Astrocyte (in vitro differentiated cells and primary cell): ENCODE measurements around the gene TRABD2A. TPM values are rescaled to one million over a fixed set of nuclear protein-coding genes. Genes with fewer than 3 reads are reported as not detected.

Source experiments
- DNase-seq: peaks from one replicate; pipeline ENCODE4 v3.0.0-alpha.2; 2010; ENCODE audit warnings: low read depth
- FAIRE-seq: peaks from 2 replicates; lab custom pipeline; 2011; peaks lifted over from hg19 to GRCh38; lab: Jason Lieb, UNC
- H2AFZ ChIP-seq: 2 replicates; pipeline ENCODE4 v1.6.0; 2012; ENCODE audit warnings: low read depth, low read length, inconsistent platforms
- H3K27ac ChIP-seq: 2 replicates; pipeline ENCODE4 v1.5.1; 2011; ENCODE audit warnings: low read depth, low read length, inconsistent platforms
- H3K27me3 ChIP-seq: 2 replicates; pipeline ENCODE4 v1.6.0; 2011; ENCODE audit warnings: low read length, inconsistent platforms; ENCODE audit not compliant: insufficient read depth
- H3K36me3 ChIP-seq: 2 replicates; pipeline ENCODE4 v1.5.1; 2011; ENCODE audit warnings: low read length, inconsistent platforms; ENCODE audit not compliant: insufficient read depth
- H3K4me1 ChIP-seq: 2 replicates; pipeline ENCODE4 v1.5.1; 2011; ENCODE audit warnings: low read length, inconsistent platforms; ENCODE audit not compliant: insufficient read depth
- H3K4me2 ChIP-seq: 2 replicates; pipeline ENCODE4 v1.6.0; 2012; ENCODE audit warnings: low read length, inconsistent platforms
- H3K4me3 ChIP-seq: 2 replicates; pipeline ENCODE4 v1.5.1; 2011; ENCODE audit warnings: low read depth, mild to moderate bottlenecking, low read length, inconsistent platforms; ENCODE audit not compliant: insufficient read depth
- H3K79me2 ChIP-seq: 2 replicates; pipeline ENCODE4 v1.6.0; 2012; ENCODE audit warnings: mild to moderate bottlenecking, low read length, inconsistent platforms; ENCODE audit not compliant: insufficient read depth
- H3K9ac ChIP-seq: 2 replicates; pipeline ENCODE4 v1.6.0; 2012; ENCODE audit warnings: mild to moderate bottlenecking, low read length, inconsistent platforms
- H3K9me3 ChIP-seq: 2 replicates; pipeline ENCODE4 v1.5.1; 2012; ENCODE audit warnings: low read depth, mild to moderate bottlenecking, low read length, inconsistent platforms; ENCODE audit not compliant: insufficient read depth
- H4K20me1 ChIP-seq: 2 replicates; pipeline ENCODE4 v1.6.0; 2012; ENCODE audit warnings: low read length, inconsistent platforms; ENCODE audit not compliant: insufficient read depth
- H3K27ac Mint-ChIP-seq: one replicate; pipeline ENCODE4 v1.8.0; 2021; ENCODE audit warnings: mild to moderate bottlenecking, mixed read lengths; ENCODE audit not compliant: unreplicated experiment
- H3K27me3 Mint-ChIP-seq: one replicate; pipeline ENCODE4 v1.8.0; 2021; ENCODE audit warnings: low read depth, mixed read lengths; ENCODE audit not compliant: unreplicated experiment
- H3K36me3 Mint-ChIP-seq: one replicate; pipeline ENCODE4 v1.8.0; 2021; ENCODE audit warnings: low read depth, mixed read lengths; ENCODE audit not compliant: unreplicated experiment
- H3K4me1 Mint-ChIP-seq: one replicate; pipeline ENCODE4 v1.8.0; 2021; ENCODE audit warnings: low read depth, mixed read lengths; ENCODE audit not compliant: unreplicated experiment
- H3K4me3 Mint-ChIP-seq: one replicate; pipeline ENCODE4 v1.8.0; 2021; ENCODE audit warnings: mild to moderate bottlenecking, moderate library complexity, mixed read lengths; ENCODE audit not compliant: unreplicated experiment
- H3K9me3 Mint-ChIP-seq: one replicate; pipeline ENCODE4 v1.8.0; 2021; ENCODE audit warnings: mild to moderate bottlenecking, mixed read lengths; ENCODE audit not compliant: unreplicated experiment
- CTCF ChIP-seq: IDR thresholded peaks from 2 replicates; pipeline ENCODE4 v1.5.1; 2011; ENCODE audit warnings: low read depth, mild to moderate bottlenecking, inconsistent platforms, low read length, moderate library complexity; ENCODE audit not compliant: insufficient read depth
- EZH2 ChIP-seq: IDR thresholded peaks from 2 replicates; pipeline ENCODE4 v1.6.1; 2012; ENCODE audit warnings: mild to moderate bottlenecking, low read length, inconsistent platforms; ENCODE audit not compliant: insufficient read depth
- total RNA-seq: library from RNA; stranded (reverse); gene quantifications from 2 replicates; pipeline ENCODE4 v1.2.1, GENCODE V29; 2021

TRABD2A gene
- total RNA-seq, 1 donor from 2014 or later = 2.6 TPM

DNA sequence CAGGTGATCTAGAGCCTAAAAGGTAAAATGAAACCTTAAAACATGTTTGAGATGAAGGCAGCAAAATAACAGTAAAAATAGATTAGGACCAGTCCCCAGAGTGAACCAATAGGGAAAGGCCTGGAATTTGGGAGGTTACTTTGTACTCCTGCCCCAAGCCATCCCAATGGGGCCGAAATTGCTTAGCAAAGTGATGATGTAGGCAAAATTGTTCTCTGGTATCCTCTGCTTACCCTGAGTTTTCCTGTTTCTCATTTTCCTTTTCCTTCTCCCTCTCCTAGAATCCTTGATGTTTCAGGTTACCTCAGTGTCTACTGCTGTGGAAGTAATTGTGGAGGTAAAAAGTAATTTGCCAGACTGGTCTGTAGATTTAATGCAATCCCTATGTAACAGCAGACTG, 92.9 kb downstream of the TRABD2A start:
- Mint-ChIP-seq H3K4me3 (no peak overlapping the region), H3K27ac (no peak overlapping the region), H3K9me3 (peaks cover 2% of the 10 kb centered on the region), H3K4me1 (no peaks in the 10 kb centered on the region), H3K27me3 (no peaks in the 10 kb centered on the region), H3K36me3 (no peaks in the 10 kb centered on the region)
- TF ChIP-seq EZH2 (no peak), CTCF (no peak)
- Histone ChIP-seq H2AFZ (no peak overlapping the region), H3K36me3 (no peaks in the 10 kb centered on the region), H3K27me3 (no peaks in the 10 kb centered on the region), H3K27ac (no peak overlapping the region), H3K79me2 (no peaks in the 10 kb centered on the region), H4K20me1 (no peaks in the 10 kb centered on the region), H3K4me1 (peaks cover 2% of the 10 kb centered on the region), H3K9ac (no peak overlapping the region), H3K4me2 (no peak overlapping the region), H3K4me3 (no peak overlapping the region), H3K9me3 (no peaks in the 10 kb centered on the region)
- DNase-seq = no peak
- FAIRE-seq = no peak

GRCh38 chr2:84786601-84787000, 94.3 kb downstream of the TRABD2A start:
- TF ChIP-seq EZH2 = no peak
- TF ChIP-seq CTCF = no peak
- no peaks in the 10 kb centered on the region for H3K9me3 ChIP-seq
- H3K27ac ChIP-seq = no peak overlapping the region
- no peaks in the 10 kb centered on the region for H3K36me3 ChIP-seq
- H4K20me1 ChIP-seq = no peaks in the 10 kb centered on the region
- no peak for FAIRE-seq
- no peak overlapping the region for H3K4me2 ChIP-seq
- H3K9me3 Mint-ChIP-seq = peaks cover 2% of the 10 kb centered on the region
- no peak overlapping the region for H3K4me3 Mint-ChIP-seq
- H3K79me2 ChIP-seq = no peaks in the 10 kb centered on the region
- H3K36me3 Mint-ChIP-seq = no peaks in the 10 kb centered on the region
- H3K27me3 ChIP-seq = no peaks in the 10 kb centered on the region
- no peaks in the 10 kb centered on the region for H3K27me3 Mint-ChIP-seq
- H3K9ac ChIP-seq = no peak overlapping the region
- H3K4me3 ChIP-seq = no peak overlapping the region
- no peak overlapping the region for H2AFZ ChIP-seq
- H3K27ac Mint-ChIP-seq = no peak overlapping the region
- no peak for DNase-seq
- H3K4me1 Mint-ChIP-seq = no peaks in the 10 kb centered on the region
- no peaks in the 10 kb centered on the region for H3K4me1 ChIP-seq

GRCh38 chr2:84785950-84786349, 94.9 kb downstream of the TRABD2A start:
- Mint-ChIP-seq H3K4me3 (no peak overlapping the region), H3K9me3 (peaks cover 2% of the 10 kb centered on the region), H3K27me3 (no peaks in the 10 kb centered on the region), H3K4me1 (no peaks in the 10 kb centered on the region), H3K36me3 (no peaks in the 10 kb centered on the region), H3K27ac (no peak overlapping the region)
- FAIRE-seq (no peak), DNase-seq (no peak)
- H4K20me1 ChIP-seq = no peaks in the 10 kb centered on the region
- H3K4me1 ChIP-seq = no peaks in the 10 kb centered on the region
- H3K79me2 ChIP-seq = no peaks in the 10 kb centered on the region
- H3K4me2 ChIP-seq = no peak overlapping the region
- H3K27ac ChIP-seq = no peak overlapping the region
- H3K4me3 ChIP-seq = no peak overlapping the region
- H2AFZ ChIP-seq = no peak overlapping the region
- no peaks in the 10 kb centered on the region for H3K36me3 ChIP-seq
- TF ChIP-seq CTCF = no peak
- TF ChIP-seq EZH2 = no peak
- H3K9me3 ChIP-seq = no peaks in the 10 kb centered on the region
- no peaks in the 10 kb centered on the region for H3K27me3 ChIP-seq
- no peak overlapping the region for H3K9ac ChIP-seq
